MCF 10A (cell line): ENCODE results near the gene RAB33B. TPM values are rescaled to one million over a fixed set of nuclear protein-coding genes. Genes with fewer than 3 reads are reported as not detected.
A peak's percentile ranks its signal among the peaks of the same experiment; 100 is the strongest.
"Not testable (repeated sequence)": the region's sequence is repeated elsewhere in the genome, so short reads cannot be mapped to it uniquely, and the experiment has no call there.

Experiments
- BruUV-seq: library from RNA; stranded (reverse); fragments of 400-500 nt; replicated peaks from 2 replicates; lab custom pipeline; 2021; lab: Mats Ljungman, UMichigan
- CTCF ChIA-PET: fragments of 300-600 bp; sonication (Branson Sonifier 250); formaldehyde crosslinking; extraction: SDS; loops from one replicate; lab custom pipeline; 2021; ENCODE audit warnings: antibody characterized with exemption, inconsistent platforms; lab: Yijun Ruan, JAX
- POLR2A ChIA-PET: fragments of 300-600, 350-650 bp; sonication (Branson Sonifier 250); formaldehyde crosslinking; extraction: SDS; loops from one replicate; lab custom pipeline; 2020; ENCODE audit warnings: antibody characterized with exemption, inconsistent platforms; lab: Yijun Ruan, JAX
- DNase-seq: peaks from one replicate; pipeline ENCODE4 v3.0.0-alpha.2; 2018; ENCODE audit not compliant: unreplicated experiment
- H3K27ac Mint-ChIP-seq: one replicate; pipeline ENCODE4 v1.8.0; 2022; ENCODE audit warnings: mild to moderate bottlenecking, low read depth, mixed read lengths; ENCODE audit not compliant: unreplicated experiment
- H3K27me3 Mint-ChIP-seq: one replicate; pipeline ENCODE4 v1.8.0; 2022; ENCODE audit warnings: mixed read lengths; ENCODE audit not compliant: insufficient read depth, unreplicated experiment
- H3K36me3 Mint-ChIP-seq: one replicate; pipeline ENCODE4 v1.8.0; 2022; ENCODE audit warnings: mild to moderate bottlenecking, moderate library complexity, mixed read lengths; ENCODE audit not compliant: insufficient read depth, unreplicated experiment
- H3K4me1 Mint-ChIP-seq: one replicate; pipeline ENCODE4 v1.8.0; 2022; ENCODE audit warnings: mixed read lengths; ENCODE audit not compliant: insufficient read depth, unreplicated experiment
- H3K4me3 Mint-ChIP-seq: one replicate; pipeline ENCODE4 v1.8.0; 2022; ENCODE audit warnings: mild to moderate bottlenecking, moderate library complexity, mixed read lengths; ENCODE audit not compliant: unreplicated experiment
- H3K9me3 Mint-ChIP-seq: one replicate; pipeline ENCODE4 v1.8.0; 2022; ENCODE audit warnings: mixed read lengths; ENCODE audit not compliant: unreplicated experiment
- CTCF ChIP-seq: fragments of 200-600 bp; IDR thresholded peaks from one replicate; pipeline ENCODE4 v1.8.0; 2022; ENCODE audit warnings: antibody characterized with exemption, mild to moderate bottlenecking; ENCODE audit not compliant: unreplicated experiment
- intact Hi-C: fragments of 100-400 bp; cut with micrococcal nuclease; formaldehyde crosslinking; loops from 2 replicates; pipeline ENCODE4 v1.14.1; 2022
- total RNA-seq: library from RNA; stranded (reverse); gene quantifications from 2 replicates; pipeline ENCODE4 v1.2.3, GENCODE V29; 2022

RAB33B gene
- total RNA-seq, 1 experiment from 2014 or later: 6.3 TPM

GRCh38 chr4:139461022-139461628 lies 7.2 kb downstream of the RAB33B start:
- no peak for TF ChIP-seq CTCF
- Mint-ChIP-seq H3K27ac (no peak overlapping the region), H3K9me3 (no peaks in the 10 kb centered on the region), H3K4me1 (peaks cover 45% of the 10 kb centered on the region), H3K27me3 (no peaks in the 10 kb centered on the region), H3K4me3 (no peak overlapping the region), H3K36me3 (no peaks in the 10 kb centered on the region)
- intact Hi-C loops: no loop called here
- POLR2A ChIA-PET: no interaction called here
- CTCF ChIA-PET: interaction anchor here (0.6 kb wide), 1 partner anchor 165 kb away, joined by 4 read pairs; no protein-coding TSS in a partner anchor
- DNase-seq: no peak
- no TSS peak for BruUV-seq

GRCh38 chr4:139464512-139464911 lies 10.6 kb downstream of the RAB33B start:
- H3K27ac Mint-ChIP-seq, intact Hi-C loops, H3K4me3 Mint-ChIP-seq, DNase-seq, H3K36me3 Mint-ChIP-seq, H3K27me3 Mint-ChIP-seq, BruUV-seq, H3K9me3 Mint-ChIP-seq: not testable (repeated sequence)
- CTCF ChIA-PET: interaction anchor here (0.5 kb wide), 1 partner anchor 24 kb away, joined by 5 read pairs; no protein-coding TSS in a partner anchor
- POLR2A ChIA-PET: interaction anchor here (1.3 kb wide), 1 partner anchor 11 kb away, joined by 6 read pairs; the partner anchor contains the start of gene RAB33B
- peaks cover 13% of the 10 kb centered on the region for H3K4me1 Mint-ChIP-seq

- peak; percentile 38 for DNase-seq
- TF ChIP-seq CTCF: no peak
- H3K36me3 Mint-ChIP-seq: no peaks in the 10 kb centered on the region
- intact Hi-C loops: no loop called here
- BruUV-seq: no TSS peak
- peaks cover 5% of the 10 kb centered on the region for H3K4me1 Mint-ChIP-seq
- no peak overlapping the region for H3K27ac Mint-ChIP-seq
- H3K27me3 Mint-ChIP-seq: no peaks in the 10 kb centered on the region
- no peak overlapping the region for H3K4me3 Mint-ChIP-seq
- CTCF ChIA-PET: interaction anchor here (0.6 to 0.7 kb wide), 2 partner anchors 28 to 526 kb away, joined by 3 to 7 read pairs; no protein-coding TSS in a partner anchor
- H3K9me3 Mint-ChIP-seq: no peaks in the 10 kb centered on the region
- POLR2A ChIA-PET: no interaction called here
These were observed 12.0 kb downstream of the RAB33B start for GRCh38 chr4:139465922-139466321.

- ChIA-PET CTCF (interaction anchor here (0.7 kb wide), 1 partner anchor 9 kb away, joined by 3 read pairs; no protein-coding TSS in a partner anchor), POLR2A (interaction anchor here (1.0 kb wide), 1 partner anchor 16 kb away, joined by 3 read pairs; no protein-coding TSS in a partner anchor)
- H3K4me3 Mint-ChIP-seq, H3K27me3 Mint-ChIP-seq, H3K9me3 Mint-ChIP-seq, DNase-seq, H3K4me1 Mint-ChIP-seq, H3K27ac Mint-ChIP-seq, BruUV-seq, intact Hi-C loops: not testable (repeated sequence)
- H3K36me3 Mint-ChIP-seq: peaks cover 14% of the 10 kb centered on the region
These were observed 14.8 kb downstream of the RAB33B start for GRCh38 chr4:139468756-139469155.

- Mint-ChIP-seq H3K27ac (no peak overlapping the region), H3K9me3 (no peaks in the 10 kb centered on the region), H3K36me3 (peaks cover 14% of the 10 kb centered on the region), H3K4me1 (no peaks in the 10 kb centered on the region), H3K4me3 (no peak overlapping the region), H3K27me3 (no peaks in the 10 kb centered on the region)
- TF ChIP-seq CTCF: no peak
- intact Hi-C loops: no loop called here
- DNase-seq: no peak
- ChIA-PET CTCF (interaction anchor here (0.7 kb wide), 1 partner anchor 9 kb away, joined by 3 read pairs; no protein-coding TSS in a partner anchor), POLR2A (interaction anchor here (1.0 kb wide), 1 partner anchor 16 kb away, joined by 3 read pairs; no protein-coding TSS in a partner anchor)
- no TSS peak for BruUV-seq
These were observed 15.3 kb downstream of the RAB33B start for GRCh38 chr4:139469216-139469615.
